G401.6 (cell line): ENCODE measurements around the gene SSBP1.
"Not testable (repeated sequence)": the region's sequence is repeated elsewhere in the genome, so short reads cannot be mapped to it uniquely, and the experiment has no call there.

Experiments used
- FAIRE-seq: peaks from 2 replicates; lab custom pipeline; 2012; peaks lifted over from hg19 to GRCh38; lab: Jason Lieb, UNC

SSBP1 gene, protein sequence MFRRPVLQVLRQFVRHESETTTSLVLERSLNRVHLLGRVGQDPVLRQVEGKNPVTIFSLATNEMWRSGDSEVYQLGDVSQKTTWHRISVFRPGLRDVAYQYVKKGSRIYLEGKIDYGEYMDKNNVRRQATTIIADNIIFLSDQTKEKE

GRCh38 chr7:141737836-141738591, at the start of gene SSBP1:
Gene SSBP1, plus strand, starts transcription at chr7:141738358. Its CDS starts 809 bp downstream, at chr7:141739167.
- FAIRE-seq: peak; percentile 99

DNA sequence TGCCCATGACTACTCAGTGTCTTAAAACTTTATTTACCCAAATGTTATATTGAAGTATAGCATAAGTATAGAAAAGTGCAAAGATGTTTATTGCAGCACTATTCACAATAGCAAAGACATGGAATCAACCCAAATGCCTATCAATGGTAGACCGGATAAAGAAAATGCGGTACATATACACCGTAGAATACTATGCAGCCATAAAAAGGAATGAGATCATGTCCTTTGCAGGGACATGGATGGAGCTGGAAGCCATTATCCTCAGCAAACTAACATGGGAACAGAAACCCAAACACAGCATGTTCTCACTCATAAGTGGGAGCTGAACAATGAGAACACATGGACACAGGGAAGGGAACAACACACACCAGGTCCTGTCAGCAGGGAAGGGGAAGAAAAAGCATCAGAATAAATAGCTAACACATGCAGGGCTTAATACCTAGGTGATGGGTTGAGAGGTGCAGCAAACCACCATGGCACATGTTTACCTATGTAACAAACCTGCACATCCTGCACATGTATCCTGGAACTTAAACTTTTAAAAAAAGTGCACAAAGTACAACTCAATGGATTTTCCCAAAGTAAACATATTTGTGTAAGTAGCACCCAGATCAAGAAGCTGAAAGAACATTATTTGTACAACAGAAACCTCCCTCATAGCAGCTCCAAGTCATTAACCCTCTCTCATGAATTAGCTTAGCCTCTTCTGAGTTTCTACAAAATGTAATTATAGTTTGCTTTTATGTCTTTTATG, 48.9 kb upstream of the SSBP1 start:
- not testable (repeated sequence) for FAIRE-seq

GRCh38 chr7:141691540-141691939, 46.6 kb upstream of the SSBP1 start:
- FAIRE-seq: no peak

DNA sequence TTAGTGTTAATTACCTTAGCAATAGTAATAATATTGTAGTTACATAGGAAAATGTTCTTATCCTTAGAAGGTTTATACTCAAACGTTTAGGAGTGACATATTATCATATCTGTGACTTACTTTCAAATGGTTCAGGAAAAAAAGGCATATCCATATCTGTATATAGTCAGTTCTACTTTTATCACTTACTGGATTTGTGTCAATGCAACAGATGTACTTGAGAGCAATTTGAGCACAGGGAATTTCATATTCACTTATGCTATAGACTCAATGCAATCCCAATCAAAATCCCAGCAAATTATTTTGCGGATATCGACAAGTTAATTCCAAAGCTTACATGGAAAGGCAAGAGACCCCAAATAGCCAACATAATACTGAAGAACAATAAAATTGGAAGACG, 46.2 kb upstream of the SSBP1 start:
- FAIRE-seq: no peak

DNA sequence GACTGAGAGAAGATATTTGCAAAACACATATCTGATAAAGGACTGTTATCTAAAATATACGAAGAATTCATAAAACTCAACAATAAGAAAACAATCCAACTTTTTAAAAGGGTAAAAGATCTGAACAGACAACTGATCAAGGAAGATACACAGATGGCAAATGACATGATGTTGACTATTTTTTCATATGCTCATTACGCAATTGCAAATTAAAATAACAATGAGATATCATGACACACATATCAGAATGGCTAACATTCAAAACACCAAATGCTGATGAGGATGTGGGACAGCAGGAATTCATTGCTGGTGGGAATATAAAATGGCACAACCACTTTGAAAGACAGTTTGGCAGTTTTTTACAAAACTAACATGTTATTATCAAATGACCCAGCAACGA, 45.1 kb upstream of the SSBP1 start:
- FAIRE-seq: no peak

- no peak for FAIRE-seq
Observed at GRCh38 chr7:141695803-141696289, 42.3 kb upstream of the SSBP1 start.

GRCh38 chr7:141696348-141696747, 41.8 kb upstream of the SSBP1 start:
- no peak for FAIRE-seq

DNA sequence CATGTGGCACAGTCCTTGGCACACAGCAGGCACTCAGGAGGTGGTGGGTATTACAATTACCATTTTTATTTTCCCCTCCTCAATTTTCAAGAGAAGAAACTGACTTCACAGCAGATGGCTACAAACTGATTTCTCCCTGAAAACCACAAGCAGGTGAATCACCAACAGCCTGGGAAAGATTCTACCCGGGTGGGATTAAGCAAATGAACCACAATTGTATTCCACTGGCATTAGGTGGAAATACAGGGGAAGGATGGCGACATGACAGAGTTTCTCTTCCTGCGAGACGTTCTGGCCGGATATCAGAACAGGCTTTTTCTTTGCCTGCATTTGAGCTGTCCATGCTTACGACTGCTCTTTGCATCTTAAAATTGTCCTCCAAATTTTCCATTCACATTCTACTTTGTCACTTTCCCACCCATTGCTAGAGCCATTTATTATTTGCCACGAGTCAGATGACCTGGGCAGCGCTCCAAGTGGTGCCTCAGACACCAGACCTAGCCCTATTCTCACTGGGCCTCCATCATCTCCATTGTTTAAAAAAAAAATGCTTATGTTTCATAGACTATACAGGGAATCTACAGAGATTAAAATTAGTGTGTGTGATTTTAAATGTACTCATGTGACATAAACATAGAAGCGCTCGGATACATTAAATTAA, 40.8 kb upstream of the SSBP1 start:
- FAIRE-seq: no peak

- FAIRE-seq: no peak
Observed at GRCh38 chr7:141698247-141699015, 39.7 kb upstream of the SSBP1 start.

DNA sequence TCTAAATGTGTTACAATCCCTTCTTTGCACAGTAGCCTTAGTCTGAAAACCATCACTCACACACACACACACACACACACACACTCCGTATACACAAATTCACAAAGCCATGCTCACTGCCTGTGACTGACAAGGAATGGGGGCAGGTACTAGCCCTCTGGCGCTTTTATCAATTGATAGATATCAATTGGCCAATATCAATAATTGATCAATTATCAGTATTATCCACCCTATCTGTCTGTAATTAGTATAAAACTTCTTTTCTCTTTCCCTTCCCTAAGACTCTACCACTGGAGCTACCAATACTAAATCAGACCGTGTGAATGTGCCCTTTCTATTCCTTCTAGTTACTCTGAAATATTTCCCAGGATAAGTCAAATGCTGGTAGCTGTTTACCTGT, 38.3 kb upstream of the SSBP1 start:
- no peak for FAIRE-seq

GRCh38 chr7:141700296-141700847, 37.8 kb upstream of the SSBP1 start:
- no peak for FAIRE-seq

- no peak for FAIRE-seq
Observed at GRCh38 chr7:141700848-141701371, 37.2 kb upstream of the SSBP1 start.

GRCh38 chr7:141701489-141702046, 36.6 kb upstream of the SSBP1 start:
- no peak for FAIRE-seq

GRCh38 chr7:141702047-141702567, 36.1 kb upstream of the SSBP1 start, which contains the start of gene DENND11:
Gene DENND11, minus strand, starts transcription at chr7:141702166. Its CDS starts 13 bp downstream, at chr7:141702153.
- FAIRE-seq: no peak

GRCh38 chr7:141702892-141703291, 35.3 kb upstream of the SSBP1 start:
- FAIRE-seq: no peak

- no peak for FAIRE-seq
Observed at GRCh38 chr7:141704112-141704511, 34.0 kb upstream of the SSBP1 start.

DNA sequence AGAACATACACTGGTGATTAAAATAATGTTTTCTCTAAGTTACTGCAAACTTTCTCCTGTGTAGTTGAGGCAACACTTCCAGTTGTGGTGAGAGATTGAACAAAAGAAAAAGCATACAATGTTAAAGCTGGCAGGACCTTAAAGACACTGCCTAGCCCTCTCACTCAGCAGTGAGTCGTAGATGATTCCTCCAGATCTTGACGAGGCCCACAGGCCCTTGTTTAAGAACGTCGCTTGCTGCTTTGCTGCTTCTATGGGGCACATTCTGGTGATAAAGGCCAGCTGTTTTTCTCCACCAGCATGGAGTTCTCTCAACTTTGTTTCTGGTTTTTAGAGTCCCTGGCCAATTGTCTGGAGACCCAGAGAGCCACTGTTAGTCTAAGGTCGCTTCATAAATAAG, 33.4 kb upstream of the SSBP1 start:
- no peak for FAIRE-seq

- FAIRE-seq: no peak
Observed at GRCh38 chr7:141706239-141707064, 31.7 kb upstream of the SSBP1 start.

- FAIRE-seq: no peak
Observed at GRCh38 chr7:141708351-141708750, 29.8 kb upstream of the SSBP1 start, which contains the start of gene WEE2. Gene WEE2, plus strand, starts transcription at chr7:141708353. Its CDS starts 406 bp downstream, at chr7:141708759.

DNA sequence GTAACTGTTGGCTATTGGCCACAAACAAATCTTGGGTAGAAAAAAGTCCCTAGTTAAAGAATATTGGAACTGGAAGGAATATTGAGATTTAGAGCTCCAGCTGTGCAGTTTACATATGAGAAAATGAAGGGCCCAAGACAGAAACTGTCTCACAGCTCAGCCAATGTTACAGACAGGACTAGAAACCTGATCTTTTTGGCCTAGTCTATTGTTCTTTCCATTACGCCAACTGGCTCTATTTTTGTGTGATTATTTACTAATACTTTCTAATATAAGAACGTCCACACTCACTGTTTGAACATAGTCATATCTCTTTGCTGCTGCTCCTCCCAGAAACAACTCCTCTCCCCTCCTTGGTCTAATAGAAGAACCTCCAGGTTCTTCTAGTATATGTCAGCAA, 28.8 kb upstream of the SSBP1 start:
- no peak for FAIRE-seq
